ENCODE data around the gene CPN1.

The CPN1 gene

GRCh38 chr10:100076750-100077149 lies 4.9 kb downstream of the CPN1 start:
- no peak for DNase-seq (ENCODE audit: low spot score)

GRCh38 chr10:100075426-100076220 lies 6.0 kb downstream of the CPN1 start:
- no peak for DNase-seq (ENCODE audit: low spot score)

GRCh38 chr10:100072514-100072913 lies 9.2 kb downstream of the CPN1 start:
- no peak for DNase-seq (ENCODE audit: low spot score)

GRCh38 chr10:100071529-100071928 lies 10.1 kb downstream of the CPN1 start:
- no peak for DNase-seq (ENCODE audit: low spot score)

GRCh38 chr10:100067466-100067865 lies 14.2 kb downstream of the CPN1 start:
- no peak for DNase-seq (ENCODE audit: low spot score)

- DNase-seq (ENCODE audit: low spot score) = no peak
These were observed 16.5 kb downstream of the CPN1 start for GRCh38 chr10:100065084-100065660.

- DNase-seq (ENCODE audit: low spot score) = no peak
These were observed 20.3 kb downstream of the CPN1 start for GRCh38 chr10:100061401-100061800.

- DNase-seq (ENCODE audit: low spot score) = no peak
These were observed 23.7 kb downstream of the CPN1 start for GRCh38 chr10:100057948-100058347.

- DNase-seq (ENCODE audit: low spot score) = no peak
These were observed 27.8 kb downstream of the CPN1 start for GRCh38 chr10:100053686-100054460.

- DNase-seq (ENCODE audit: low spot score) = peak; percentile 66
These were observed 35.6 kb downstream of the CPN1 start for GRCh38 chr10:100046021-100046486.

- no peak for DNase-seq (ENCODE audit: low spot score)
These were observed 36.1 kb downstream of the CPN1 start for GRCh38 chr10:100045592-100045991.

GRCh38 chr10:100043796-100044195 lies 37.9 kb downstream of the CPN1 start:
- no peak for DNase-seq (ENCODE audit: low spot score)

GRCh38 chr10:100043344-100043743 lies 38.3 kb downstream of the CPN1 start:
- no peak for DNase-seq (ENCODE audit: low spot score)

- no peak for DNase-seq (ENCODE audit: low spot score)
These were observed 40.2 kb downstream of the CPN1 start for GRCh38 chr10:100041306-100042002.

GRCh38 chr10:100038561-100039071 lies 43.1 kb downstream of the CPN1 start:
- no peak for DNase-seq (ENCODE audit: low spot score)

- DNase-seq (ENCODE audit: low spot score) = no peak
These were observed 43.8 kb downstream of the CPN1 start for GRCh38 chr10:100037758-100038315.

GRCh38 chr10:100036850-100037249 lies 44.8 kb downstream of the CPN1 start:
- no peak for DNase-seq (ENCODE audit: low spot score)

- DNase-seq (ENCODE audit: low spot score) = no peak
These were observed 47.8 kb downstream of the CPN1 start for GRCh38 chr10:100033766-100034418.

- DNase-seq (ENCODE audit: low spot score) = no peak
These were observed 54.3 kb downstream of the CPN1 start for GRCh38 chr10:100027416-100027815.

- no peak for DNase-seq (ENCODE audit: low spot score)
These were observed 56.1 kb downstream of the CPN1 start for GRCh38 chr10:100025576-100025975.

- no peak for DNase-seq (ENCODE audit: low spot score)
These were observed 56.9 kb downstream of the CPN1 start for GRCh38 chr10:100024748-100025147.
